MM.1S (cell line): ENCODE measurements around the gene AK8.

Source experiments
- DNase-seq: peaks from one replicate; pipeline ENCODE4 v3.0.0-alpha.2; 2015
- H2AFZ ChIP-seq: fragments of 300-600 bp; sonication (generic); 2 replicates; pipeline ENCODE4 v1.6.0; 2016; ENCODE audit warnings: antibody characterized with exemption, low read length
- H3F3A ChIP-seq: fragments of 300-600 bp; sonication (generic); 2 replicates; pipeline ENCODE4 v1.6.1; 2016; ENCODE audit warnings: mild to moderate bottlenecking, antibody characterized with exemption, low read length, moderate library complexity, mixed read lengths; ENCODE audit not compliant: insufficient read depth
- H3K27ac ChIP-seq: fragments of 300-600 bp; sonication (generic); 2 replicates; pipeline ENCODE4 v1.5.1; 2016; ENCODE audit warnings: mild to moderate bottlenecking, low read length
- H3K27me3 ChIP-seq: fragments of 300-600 bp; sonication (generic); replicated peaks from 2 replicates; pipeline ENCODE4 v1.6.0; 2016; ENCODE audit warnings: low read length; ENCODE audit not compliant: insufficient read depth
- H3K36me3 ChIP-seq: fragments of 300-600 bp; sonication (generic); replicated peaks from 2 replicates; pipeline ENCODE4 v1.6.1; 2016; ENCODE audit warnings: mild to moderate bottlenecking, low read length, mixed read lengths; ENCODE audit not compliant: insufficient read depth
- H3K4me1 ChIP-seq: fragments of 300-600 bp; sonication (generic); 2 replicates; pipeline ENCODE4 v1.6.1; 2016; ENCODE audit warnings: low read length, mixed read lengths
- H3K4me2 ChIP-seq: fragments of 300-600 bp; sonication (generic); 2 replicates; pipeline ENCODE4 v1.6.0; 2016; ENCODE audit warnings: low read depth, low read length
- H3K4me3 ChIP-seq: fragments of 300-600 bp; sonication (generic); 2 replicates; pipeline ENCODE4 v1.5.1; 2016; ENCODE audit warnings: low read length, mixed read lengths
- H3K79me2 ChIP-seq: fragments of 300-600 bp; sonication (generic); 2 replicates; pipeline ENCODE4 v1.6.1; 2016; ENCODE audit warnings: mixed run types, low read length, mixed read lengths
- H3K9ac ChIP-seq: fragments of 300-600 bp; sonication (generic); 2 replicates; pipeline ENCODE4 v1.6.1; 2016; ENCODE audit warnings: low read length, mixed read lengths
- H3K9me2 ChIP-seq: fragments of 300-600 bp; sonication (generic); replicated peaks from 2 replicates; pipeline ENCODE4 v1.6.1; 2016; ENCODE audit warnings: mild to moderate bottlenecking, low read length, mixed read lengths; ENCODE audit not compliant: insufficient read depth
- H3K9me3 ChIP-seq: fragments of 300-600 bp; sonication (generic); replicated peaks from 2 replicates; pipeline ENCODE4 v1.6.1; 2016; ENCODE audit warnings: mild to moderate bottlenecking, low read length, mixed read lengths; ENCODE audit not compliant: insufficient read depth
- H4K20me1 ChIP-seq: fragments of 300-600 bp; sonication (generic); 2 replicates; pipeline ENCODE4 v1.6.1; 2016; ENCODE audit warnings: mild to moderate bottlenecking, low read length, moderate library complexity, mixed read lengths; ENCODE audit not compliant: insufficient read depth
- CTCF ChIP-seq: fragments of 300-600 bp; sonication (generic); IDR thresholded peaks from 2 replicates; pipeline ENCODE4 v1.5.1; 2016; ENCODE audit warnings: antibody characterized with exemption, low read length, mixed read lengths
- EZH2 ChIP-seq: fragments of 300-600 bp; sonication (generic); optimal IDR thresholded peaks from 2 replicates; pipeline ENCODE3; 2017; ENCODE audit warnings: low read depth, mild to moderate bottlenecking, antibody characterized with exemption, low read length, mixed read lengths
- EZH2phosphoT487 ChIP-seq: fragments of 300-600 bp; sonication (generic); IDR thresholded peaks from 2 replicates; pipeline ENCODE4 v1.6.1; 2018; ENCODE audit warnings: antibody characterized with exemption, low read length

AK8 gene

GRCh38 chr9:132894862-132895835 is 17.1 kb upstream of the AK8 start:
- Histone ChIP-seq H3K4me3 (no peak overlapping the region), H3K27me3 (no peaks in the 10 kb centered on the region), H3K4me2 (no peak overlapping the region), H3K9me2 (no peaks in the 10 kb centered on the region), H2AFZ (no peak overlapping the region), H3K36me3 (no peaks in the 10 kb centered on the region; the same call in 1 of the 2 replicates), H3K9me3 (no peaks in the 10 kb centered on the region), H3K79me2 (no peaks in the 10 kb centered on the region), H3F3A (no peaks in the 10 kb centered on the region), H4K20me1 (no peaks in the 10 kb centered on the region), H3K9ac (no peak overlapping the region), H3K4me1 (no peaks in the 10 kb centered on the region), H3K27ac (no peak overlapping the region)
- TF ChIP-seq EZH2 (no peak), CTCF (no peak), EZH2phosphoT487 (no peak)
- DNase-seq: no peak

- Histone ChIP-seq H3K79me2 (no peaks in the 10 kb centered on the region), H3K9me2 (no peaks in the 10 kb centered on the region), H3K36me3 (no peaks in the 10 kb centered on the region; the same call in 1 of the 2 replicates), H2AFZ (no peak overlapping the region), H3K4me3 (no peak overlapping the region), H3K27me3 (no peaks in the 10 kb centered on the region), H3K4me1 (no peaks in the 10 kb centered on the region), H4K20me1 (no peaks in the 10 kb centered on the region), H3K9ac (no peak overlapping the region), H3K27ac (no peak overlapping the region), H3F3A (no peaks in the 10 kb centered on the region), H3K9me3 (no peaks in the 10 kb centered on the region), H3K4me2 (no peak overlapping the region)
- TF ChIP-seq CTCF (no peak), EZH2 (no peak), EZH2phosphoT487 (no peak)
- DNase-seq: no peak
Measured at GRCh38 chr9:132894346-132894745, 16.3 kb upstream of the AK8 start.

- Histone ChIP-seq H3K79me2 (no peaks in the 10 kb centered on the region), H3K4me1 (no peaks in the 10 kb centered on the region), H3K4me2 (no peak overlapping the region), H3K27me3 (no peaks in the 10 kb centered on the region), H3K9me2 (no peaks in the 10 kb centered on the region), H3F3A (no peaks in the 10 kb centered on the region), H3K9ac (no peak overlapping the region), H3K27ac (no peak overlapping the region), H3K36me3 (no peaks in the 10 kb centered on the region; the same call in 1 of the 2 replicates), H3K9me3 (no peaks in the 10 kb centered on the region), H2AFZ (no peak overlapping the region), H4K20me1 (no peaks in the 10 kb centered on the region), H3K4me3 (no peak overlapping the region)
- DNase-seq: no peak
- TF ChIP-seq EZH2phosphoT487: no peak
- no peak for TF ChIP-seq EZH2
- TF ChIP-seq CTCF: no peak
Measured at GRCh38 chr9:132892400-132892799, 14.3 kb upstream of the AK8 start.
